OCI-LY7 (cell line): Measurements from ENCODE around the gene UBXN6. TPM values are rescaled to one million over a fixed set of nuclear protein-coding genes. Genes with fewer than 3 reads are reported as not detected.

Experiments used
- BruUV-seq: library from RNA; stranded (reverse); fragments of 400-500 nt; replicated peaks from 2 replicates; lab custom pipeline; 2021; lab: Mats Ljungman, UMichigan
- CTCF ChIA-PET: fragments of 300-600 bp; sonication (Branson Sonifier 250); formaldehyde crosslinking; loops from one replicate; lab custom pipeline; 2022; ENCODE audit warnings: antibody characterized with exemption; ENCODE audit not compliant: unreplicated experiment; lab: Charles Lee
- POLR2A ChIA-PET: fragments of 300-600 bp; sonication (Branson Sonifier 250); formaldehyde crosslinking; loops from one replicate; lab custom pipeline; 2022; ENCODE audit warnings: antibody characterized with exemption; lab: Charles Lee
- DNase-seq: peaks from one replicate; pipeline ENCODE4 v3.0.0-alpha.2; 2015; ENCODE audit warnings: low spot score
- H2AFZ ChIP-seq: fragments of 200-600 bp; sonication (generic), shearing (Covaris generic); 2 replicates; pipeline ENCODE4 v1.6.1; 2014; ENCODE audit warnings: mild to moderate bottlenecking, antibody characterized with exemption, low read length, moderate library complexity
- H3K27ac ChIP-seq: fragments of 200-600 bp; sonication (generic); 2 replicates; pipeline ENCODE4 v1.5.1; 2014; ENCODE audit warnings: mixed run types, low read depth, mild to moderate bottlenecking, moderate library complexity, low read length, inconsistent platforms; ENCODE audit not compliant: poor library complexity, severe bottlenecking
- H3K36me3 ChIP-seq: fragments of 200-600 bp; sonication (generic); 2 replicates; pipeline ENCODE4 v1.6.1; 2014; ENCODE audit warnings: mild to moderate bottlenecking, antibody characterized with exemption, low read length, moderate library complexity, mixed read lengths; ENCODE audit not compliant: insufficient read depth
- H3K4me1 ChIP-seq: fragments of 200-600 bp; sonication (generic); 2 replicates; pipeline ENCODE4 v1.5.1; 2014; ENCODE audit warnings: mild to moderate bottlenecking, low read length; ENCODE audit not compliant: insufficient read depth, poor library complexity, severe bottlenecking
- H3K4me2 ChIP-seq: fragments of 200-600 bp; sonication (generic); 2 replicates; pipeline ENCODE4 v1.6.1; 2014; ENCODE audit warnings: mild to moderate bottlenecking, low read length
- H3K4me3 ChIP-seq: fragments of 200-600 bp; sonication (generic); 2 replicates; pipeline ENCODE4 v1.5.1; 2014; ENCODE audit warnings: mild to moderate bottlenecking, low read depth, low read length; ENCODE audit not compliant: poor library complexity, severe bottlenecking
- H3K79me2 ChIP-seq: fragments of 200-600 bp; sonication (generic); 2 replicates; pipeline ENCODE4 v1.6.1; 2016; ENCODE audit warnings: low read depth, mild to moderate bottlenecking, low read length, moderate library complexity, mixed read lengths; ENCODE audit not compliant: insufficient read depth
- H3K9me2 ChIP-seq: fragments of 200-600 bp; sonication (generic); 2 replicates; pipeline ENCODE4 v1.6.1; 2016; ENCODE audit warnings: mild to moderate bottlenecking, low read length, mixed read lengths; ENCODE audit not compliant: insufficient read depth
- H3K9me3 ChIP-seq: fragments of 200-600 bp; sonication (generic); 2 replicates; pipeline ENCODE4 v1.6.1; 2014; ENCODE audit warnings: mild to moderate bottlenecking, mixed run types, low read length, mixed read lengths
- H4K20me1 ChIP-seq: fragments of 200-600 bp; sonication (generic); 2 replicates; pipeline ENCODE4 v1.6.1; 2014; ENCODE audit warnings: mild to moderate bottlenecking, antibody characterized with exemption, low read length, moderate library complexity, mixed read lengths; ENCODE audit not compliant: insufficient read depth
- CTCF ChIP-seq: fragments of 200-600 bp; sonication (generic); conservative IDR thresholded peaks from 2 replicates; pipeline ENCODE4 v1.5.1; 2014; ENCODE audit warnings: mild to moderate bottlenecking, antibody characterized with exemption, low read length, moderate library complexity, mixed read lengths
- EZH2phosphoT487 ChIP-seq: fragments of 200-600 bp; sonication (generic); IDR thresholded peaks from 2 replicates; pipeline ENCODE4 v1.6.1; 2018; ENCODE audit warnings: low read depth, borderline replicate concordance, mild to moderate bottlenecking, mixed run types, antibody characterized with exemption, low read length, moderate library complexity, mixed read lengths
- intact Hi-C: fragments of 100-400 bp; cut with micrococcal nuclease; formaldehyde crosslinking; loops from one replicate; pipeline ENCODE4 v1.10.0; 2022; ENCODE audit not compliant: unreplicated experiment
- total RNA-seq, 2 experiments: library from RNA; depleted of rRNA in 1 of 2; stranded (reverse); fragments of >200 nt in 1 of 2; shearing (Covaris generic) in 1 of 2; gene quantifications; 2 replicates each; pipeline ENCODE4 v1.2.3, GENCODE V29; 2014 to 2022

UBXN6 gene
- total RNA-seq, 2 experiments from 2014 or later, result 43.5 to 57.0 TPM

- TF ChIP-seq CTCF (no peak), EZH2phosphoT487 (no peak)
- H3K9me3 ChIP-seq, result no peaks in the 10 kb centered on the region
- CTCF ChIA-PET, result no interaction called here
- BruUV-seq, result no TSS peak
- peaks cover 87% of the 10 kb centered on the region for H3K36me3 ChIP-seq
- H3K79me2 ChIP-seq, result no peaks in the 10 kb centered on the region
- intact Hi-C loops, result no loop called here
- no peak overlapping the region for H3K27ac ChIP-seq
- H3K4me3 ChIP-seq, result no peak overlapping the region
- H4K20me1 ChIP-seq, result no peaks in the 10 kb centered on the region
- no peaks in the 10 kb centered on the region for H3K4me1 ChIP-seq
- POLR2A ChIA-PET, result no interaction called here
- DNase-seq, result no peak
- no peak overlapping the region for H2AFZ ChIP-seq
- H3K4me2 ChIP-seq, result no peak overlapping the region
- no peaks in the 10 kb centered on the region for H3K9me2 ChIP-seq
Measured at GRCh38 chr19:4431808-4432674, 25.6 kb downstream of the UBXN6 start.

GRCh38 chr19:4431296-4431695, 26.3 kb downstream of the UBXN6 start:
- BruUV-seq, result no TSS peak
- H3K9me2 ChIP-seq, result no peaks in the 10 kb centered on the region
- H2AFZ ChIP-seq, result no peak overlapping the region
- H3K4me2 ChIP-seq, result no peak overlapping the region
- intact Hi-C loops, result no loop called here
- peaks cover 87% of the 10 kb centered on the region for H3K36me3 ChIP-seq
- CTCF ChIA-PET, result no interaction called here
- H3K9me3 ChIP-seq, result no peaks in the 10 kb centered on the region
- no peak for DNase-seq
- no peak overlapping the region for H3K4me3 ChIP-seq
- no peaks in the 10 kb centered on the region for H3K79me2 ChIP-seq
- no peaks in the 10 kb centered on the region for H4K20me1 ChIP-seq
- POLR2A ChIA-PET, result no interaction called here
- TF ChIP-seq CTCF, result no peak
- TF ChIP-seq EZH2phosphoT487, result no peak
- H3K27ac ChIP-seq, result no peak overlapping the region
- no peaks in the 10 kb centered on the region for H3K4me1 ChIP-seq

GRCh38 chr19:4430760-4431159, 26.8 kb downstream of the UBXN6 start:
- Histone ChIP-seq H3K79me2 (no peaks in the 10 kb centered on the region), H3K4me1 (no peaks in the 10 kb centered on the region), H3K27ac (no peak overlapping the region), H3K36me3 (peaks cover 87% of the 10 kb centered on the region), H3K4me2 (no peak overlapping the region), H3K9me2 (no peaks in the 10 kb centered on the region), H3K9me3 (no peaks in the 10 kb centered on the region), H2AFZ (no peak overlapping the region), H4K20me1 (no peaks in the 10 kb centered on the region), H3K4me3 (no peak overlapping the region)
- CTCF ChIA-PET, result no interaction called here
- no peak for DNase-seq
- TF ChIP-seq CTCF (no peak), EZH2phosphoT487 (no peak)
- no TSS peak for BruUV-seq
- intact Hi-C loops, result no loop called here
- POLR2A ChIA-PET, result no interaction called here
